CD14-positive monocyte (primary cell): ENCODE results near the gene IZUMO4. TPM values are rescaled to one million over a fixed set of nuclear protein-coding genes. Genes with fewer than 3 reads are reported as not detected.

ENCODE experiments used
- DNase-seq, 3 donors: peaks; one replicate each; pipeline ENCODE4 v3.0.0-alpha.2; 2011 to 2022
- H2AFZ ChIP-seq: 2 replicates; pipeline ENCODE4 v1.6.0; 2012; ENCODE audit warnings: mild to moderate bottlenecking, low read depth, low read length, inconsistent platforms; ENCODE audit not compliant: insufficient read depth, poor library complexity, severe bottlenecking
- H3K27ac ChIP-seq, 2 donors: 1 replicate in 1 of 2; 2 replicates in 1 of 2; pipeline ENCODE4 v1.5.1; 2012 to 2013; ENCODE audit warnings: low read length in 2 of 2, control low read depth in 1 of 2, inconsistent platforms in 1 of 2, low read depth in 1 of 2, mild to moderate bottlenecking in 1 of 2
- H3K27me3 ChIP-seq, 2 donors: one replicate each; pipeline versions ENCODE4 v1.6.0 to v1.6.1; 2011 to 2013; ENCODE audit warnings: low read length in 2 of 2; ENCODE audit not compliant: control insufficient read depth in 2 of 2, insufficient read depth in 2 of 2
- H3K36me3 ChIP-seq, 2 donors: replicated peaks in 1 of 2; 1 replicate in 1 of 2; 2 replicates in 1 of 2; pipeline versions ENCODE4 v1.5.1 to v1.6.1; 2012 to 2013; ENCODE audit warnings: low read length in 2 of 2, control low read depth in 1 of 2, inconsistent platforms in 1 of 2, mild to moderate bottlenecking in 1 of 2; ENCODE audit not compliant: insufficient read depth in 2 of 2, control insufficient read depth in 1 of 2
- H3K4me1 ChIP-seq, 2 donors: 1 replicate in 1 of 2; 2 replicates in 1 of 2; pipeline versions ENCODE4 v1.5.1 to v1.6.1; 2012 to 2013; ENCODE audit warnings: low read length in 2 of 2, control low read depth in 1 of 2, inconsistent platforms in 1 of 2, mild to moderate bottlenecking in 1 of 2, moderate library complexity in 1 of 2; ENCODE audit not compliant: insufficient read depth in 2 of 2, control insufficient read depth in 1 of 2
- H3K4me2 ChIP-seq: replicated peaks from 2 replicates; pipeline ENCODE3; 2012; ENCODE audit warnings: low read length, moderate library complexity, mild to moderate bottlenecking; ENCODE audit not compliant: poor library complexity, severe bottlenecking; ENCODE audit errors: extremely low read depth
- H3K4me3 ChIP-seq, 3 experiments: fragments of 200-600 bp in 1 of 3; sonication (generic) in 1 of 3; replicated peaks in 1 of 3; 1 replicate in 2 of 3; 2 replicates in 1 of 3; pipeline ENCODE4 v1.5.1; 2011 to 2013; ENCODE audit warnings: low read length in 3 of 3, mild to moderate bottlenecking in 3 of 3, control low read depth in 2 of 3, low read depth in 2 of 3, inconsistent platforms in 1 of 3, moderate library complexity in 1 of 3
- H3K79me2 ChIP-seq: 2 replicates; pipeline ENCODE4 v1.6.0; 2012; ENCODE audit warnings: mild to moderate bottlenecking, control low read depth, inconsistent platforms, low read length, moderate library complexity; ENCODE audit not compliant: insufficient read depth
- H3K9ac ChIP-seq: 2 replicates; pipeline ENCODE4 v1.6.0; 2017; ENCODE audit warnings: low read length, mild to moderate bottlenecking; ENCODE audit not compliant: insufficient read depth, poor library complexity, severe bottlenecking
- H3K9me3 ChIP-seq, 2 donors: replicated peaks in 1 of 2; 1 replicate in 1 of 2; 2 replicates in 1 of 2; pipeline versions ENCODE4 v1.5.1 to v1.6.1; 2012 to 2013; ENCODE audit warnings: low read length in 2 of 2, control low read depth in 1 of 2; ENCODE audit not compliant: control insufficient read depth in 1 of 2, insufficient read depth in 1 of 2
- H4K20me1 ChIP-seq: 2 replicates; pipeline ENCODE4 v1.6.0; 2012; ENCODE audit warnings: mild to moderate bottlenecking, low read length, control low read depth, moderate library complexity; ENCODE audit not compliant: insufficient read depth
- H3K27ac Mint-ChIP-seq, 7 donors: one replicate each; pipeline ENCODE4 v1.8.0; 2020; ENCODE audit warnings: mild to moderate bottlenecking in 7 of 7, mixed read lengths in 7 of 7, moderate library complexity in 6 of 7, inconsistent platforms in 2 of 7
- H3K27me3 Mint-ChIP-seq, 3 donors: one replicate each; pipeline ENCODE4 v1.8.0; 2021 to 2022; ENCODE audit warnings: low read depth in 3 of 3, mild to moderate bottlenecking in 3 of 3, mixed read lengths in 3 of 3, moderate library complexity in 3 of 3, inconsistent platforms in 1 of 3
- H3K36me3 Mint-ChIP-seq, 2 donors: one replicate each; pipeline ENCODE4 v1.8.0; 2020; ENCODE audit warnings: mixed read lengths in 2 of 2, inconsistent platforms in 1 of 2, mild to moderate bottlenecking in 1 of 2
- H3K4me1 Mint-ChIP-seq: one replicate; pipeline ENCODE4 v1.8.0; 2020; ENCODE audit warnings: mild to moderate bottlenecking, mixed read lengths
- H3K4me3 Mint-ChIP-seq, 2 donors: one replicate each; pipeline ENCODE4 v1.8.0; 2020; ENCODE audit warnings: mild to moderate bottlenecking in 2 of 2, mixed read lengths in 2 of 2, moderate library complexity in 1 of 2
- H3K9me3 Mint-ChIP-seq, 7 donors: one replicate each; pipeline ENCODE4 v1.8.0; 2020 to 2022; ENCODE audit warnings: mixed read lengths in 7 of 7, mild to moderate bottlenecking in 6 of 7, moderate library complexity in 6 of 7, inconsistent platforms in 2 of 7
- WGBS: methylation state at CpG from one replicate; pipeline ENCODE4 v1.1.5; 2013; ENCODE audit warnings: missing lambda C conversion rate; ENCODE audit not compliant: insufficient coverage; 5-methylcytosine and 5-hydroxymethylcytosine counted together
- intact Hi-C, 2 donors: fragments of 100-400 bp; cut with micrococcal nuclease; formaldehyde crosslinking; loops; one replicate each; pipeline versions ENCODE4 v1.15.0 to v1.15.1; 2023
- polyA plus RNA-seq, 3 donors: library from polyadenylated mRNA; depleted of rRNA in 1 of 3; unstranded in 2 of 3; stranded (reverse) in 1 of 3; fragments of 300-500 nt in 2 of 3; fragments of >200 nt in 1 of 3; fragmentation: Illumina TruSeq in 2 of 3; gene quantifications; 1 replicate in 2 of 3; 2 replicates in 1 of 3; pipeline ENCODE4 v1.2.3, GENCODE V29; 2012 to 2021
- TF ChIP-seq, protein P1 (sequence below): fragments of 200-600 bp; IDR thresholded peaks from one replicate; pipeline ENCODE4 v1.8.0; 2022; ENCODE audit warnings: antibody characterized with exemption, mild to moderate bottlenecking

IZUMO4 gene
- polyA plus RNA-seq, 3 donors: 0.41 to 17.5 (median 0.80) TPM

DNA sequence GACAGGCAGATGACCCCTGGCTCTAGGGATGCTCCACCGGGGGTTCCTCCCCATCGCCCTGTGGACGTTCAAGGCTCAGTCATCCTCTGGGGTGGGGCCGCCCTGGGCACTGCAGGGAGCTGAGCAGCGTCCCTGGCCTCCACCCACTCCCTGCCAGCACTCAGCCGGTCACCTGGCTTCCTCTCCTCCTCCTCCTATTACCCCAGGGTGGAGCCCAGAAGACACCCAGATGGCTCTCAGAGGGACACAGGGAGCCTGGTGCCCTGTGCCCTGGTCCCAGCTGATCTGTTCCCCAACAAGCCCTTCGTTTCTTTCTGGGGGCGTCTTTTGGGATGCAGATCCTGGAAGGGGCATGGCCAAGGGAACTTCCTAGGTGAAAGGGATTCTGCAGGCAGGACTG is 42.0 kb upstream of the IZUMO4 start:
- peaks cover 0 to under 1% of the 10 kb centered on the region in 2 donors for H3K36me3 Mint-ChIP-seq
- TF ChIP-seq, protein P1, sequence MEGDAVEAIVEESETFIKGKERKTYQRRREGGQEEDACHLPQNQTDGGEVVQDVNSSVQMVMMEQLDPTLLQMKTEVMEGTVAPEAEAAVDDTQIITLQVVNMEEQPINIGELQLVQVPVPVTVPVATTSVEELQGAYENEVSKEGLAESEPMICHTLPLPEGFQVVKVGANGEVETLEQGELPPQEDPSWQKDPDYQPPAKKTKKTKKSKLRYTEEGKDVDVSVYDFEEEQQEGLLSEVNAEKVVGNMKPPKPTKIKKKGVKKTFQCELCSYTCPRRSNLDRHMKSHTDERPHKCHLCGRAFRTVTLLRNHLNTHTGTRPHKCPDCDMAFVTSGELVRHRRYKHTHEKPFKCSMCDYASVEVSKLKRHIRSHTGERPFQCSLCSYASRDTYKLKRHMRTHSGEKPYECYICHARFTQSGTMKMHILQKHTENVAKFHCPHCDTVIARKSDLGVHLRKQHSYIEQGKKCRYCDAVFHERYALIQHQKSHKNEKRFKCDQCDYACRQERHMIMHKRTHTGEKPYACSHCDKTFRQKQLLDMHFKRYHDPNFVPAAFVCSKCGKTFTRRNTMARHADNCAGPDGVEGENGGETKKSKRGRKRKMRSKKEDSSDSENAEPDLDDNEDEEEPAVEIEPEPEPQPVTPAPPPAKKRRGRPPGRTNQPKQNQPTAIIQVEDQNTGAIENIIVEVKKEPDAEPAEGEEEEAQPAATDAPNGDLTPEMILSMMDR: no peak
- no peaks in the 10 kb centered on the region for H3K9me3 Mint-ChIP-seq
- no peak for DNase-seq
- H2AFZ ChIP-seq: no peak overlapping the region
- intact Hi-C loops: no loop called here
- no peak overlapping the region for H3K9ac ChIP-seq
- H3K27ac ChIP-seq: no peak overlapping the region
- H3K27me3 ChIP-seq: no peaks in the 10 kb centered on the region
- peaks cover 10% of the 10 kb centered on the region for H4K20me1 ChIP-seq
- H3K9me3 ChIP-seq: no peaks in the 10 kb centered on the region
- H3K4me1 Mint-ChIP-seq: peaks cover 21% of the 10 kb centered on the region
- no peaks in the 10 kb centered on the region for H3K36me3 ChIP-seq
- no peak overlapping the region for H3K4me3 Mint-ChIP-seq
- peaks cover 12% of the 10 kb centered on the region for H3K79me2 ChIP-seq
- peaks cover 32 to 41% of the 10 kb centered on the region in 2 donors for H3K4me1 ChIP-seq
- no peak overlapping the region for H3K4me2 ChIP-seq
- 90% methylated on average over 8 of the region's 8 CpGs for WGBS
- no peak overlapping the region for H3K4me3 ChIP-seq
- peaks cover 0 to 3% (median 2%) of the 10 kb centered on the region in 3 donors for H3K27me3 Mint-ChIP-seq
- peak overlapping the region in 2 of 7 donors; percentile 41 to 46 for H3K27ac Mint-ChIP-seq

DNA sequence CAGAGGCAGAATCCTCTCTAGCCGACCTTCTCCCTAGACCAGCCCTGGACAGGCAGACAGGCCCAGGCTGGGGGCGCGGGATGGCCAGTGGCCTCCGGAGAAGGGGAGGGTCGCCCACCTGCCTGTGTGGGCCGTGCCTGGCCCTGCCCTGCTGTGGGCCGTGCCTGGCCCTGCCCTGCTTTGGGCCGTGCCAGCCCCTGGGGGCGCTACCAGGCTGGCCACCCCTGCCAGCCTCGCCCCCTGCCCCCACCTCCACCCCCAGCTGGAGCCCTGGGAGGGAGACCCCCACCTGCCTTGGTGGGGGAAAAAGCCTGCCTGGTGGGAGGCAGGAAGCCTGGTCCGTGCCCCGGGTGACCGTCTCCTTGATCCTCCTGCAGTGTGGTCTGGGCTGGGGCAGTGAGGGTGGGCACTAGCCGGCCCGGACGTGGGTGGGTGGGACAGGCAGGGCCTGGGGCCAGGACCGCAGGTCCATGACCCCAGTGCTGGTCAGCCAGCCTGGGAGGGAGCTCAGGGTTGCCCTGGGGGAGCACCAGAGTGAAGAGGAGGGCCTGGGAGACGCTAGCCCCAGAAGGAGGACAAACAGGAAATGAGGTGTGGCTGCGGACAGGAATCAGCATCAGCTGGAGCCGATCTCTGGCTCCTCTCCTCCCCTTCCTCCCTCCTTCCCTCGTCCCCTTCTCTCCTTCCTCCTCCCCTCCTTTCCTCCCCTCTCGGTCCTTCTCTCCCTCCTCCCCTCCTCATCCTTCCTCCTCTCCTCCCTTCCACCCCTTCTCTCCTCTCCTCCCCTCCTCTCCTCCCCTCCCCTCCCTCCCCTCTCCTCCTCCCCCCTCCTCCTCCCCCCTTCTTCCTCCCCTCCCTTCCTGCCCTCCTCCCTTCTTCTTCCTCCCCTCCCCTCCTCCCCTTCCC is 40.5 kb upstream of the IZUMO4 start:
- H3K9me3 ChIP-seq: no peaks in the 10 kb centered on the region
- H3K36me3 Mint-ChIP-seq: no peaks in the 10 kb centered on the region
- H3K4me3 ChIP-seq: peak overlapping the region in 1 of 3 experiments; percentile 43
- peak overlapping the region; percentile 55 to 59 for H3K4me3 Mint-ChIP-seq
- H3K9me3 Mint-ChIP-seq: no peaks in the 10 kb centered on the region
- H2AFZ ChIP-seq: peak overlapping the region; percentile 36
- H3K4me1 Mint-ChIP-seq: peaks cover 30% of the 10 kb centered on the region
- peak overlapping the region in 1 of 7 donors; percentile 76 for H3K27ac Mint-ChIP-seq
- no peak overlapping the region for H3K9ac ChIP-seq
- H3K27me3 ChIP-seq: no peaks in the 10 kb centered on the region
- peak overlapping the region; percentile 57 for H3K4me2 ChIP-seq
- WGBS: 43% methylated on average over 14 of the region's 22 CpGs
- no peaks in the 10 kb centered on the region for H3K36me3 ChIP-seq
- H3K79me2 ChIP-seq: no peaks in the 10 kb centered on the region
- peaks cover 44 to 52% of the 10 kb centered on the region in 2 donors for H3K4me1 ChIP-seq
- intact Hi-C loops: no loop called here
- H4K20me1 ChIP-seq: no peaks in the 10 kb centered on the region
- TF ChIP-seq, protein P1: no peak
- peaks cover 0 to 3% (median 2%) of the 10 kb centered on the region in 3 donors for H3K27me3 Mint-ChIP-seq
- no peak for DNase-seq
- no peak overlapping the region for H3K27ac ChIP-seq
